H1 (cell line): Measurements from ENCODE around the gene PTTG2.

Experiments
- ASH2L ChIP-seq: fragments of 200-600, 300-600 bp; sonication (generic); IDR thresholded peaks from one replicate; pipeline ENCODE4 v1.7.1; 2017; ENCODE audit warnings: low read length
- ATF3 ChIP-seq: IDR thresholded peaks from 2 replicates; pipeline ENCODE4 v1.6.1; 2011; ENCODE audit warnings: low read depth, mild to moderate bottlenecking, low read length; ENCODE audit not compliant: insufficient read depth
- BACH1 ChIP-seq: IDR thresholded peaks from 2 replicates; pipeline ENCODE4 v1.6.1; 2012; ENCODE audit warnings: low read length, improper control_type of control experiment
- CHD2 ChIP-seq: IDR thresholded peaks from 2 replicates; pipeline ENCODE4 v1.6.1; 2012; ENCODE audit warnings: low read length, improper control_type of control experiment
- CREB1 ChIP-seq: IDR thresholded peaks from 2 replicates; pipeline ENCODE4 v1.6.1; 2012; ENCODE audit warnings: inconsistent platforms
- KDM5A ChIP-seq: fragments of 200-600 bp; IDR thresholded peaks from 2 replicates; pipeline ENCODE4 v1.7.1; 2012; ENCODE audit warnings: mild to moderate bottlenecking, low read length, inconsistent platforms, mixed read lengths
- POLR2AphosphoS5 ChIP-seq: IDR thresholded peaks from 2 replicates; pipeline ENCODE4 v1.6.1; 2011; ENCODE audit warnings: low read depth, low read length
- RAD21 ChIP-seq, 2 experiments: IDR thresholded peaks in 1 of 2; conservative IDR thresholded peaks in 1 of 2; 2 replicates each; pipeline ENCODE4 v1.6.1; 2011; ENCODE audit warnings: low read depth in 2 of 2, low read length in 2 of 2, improper control_type of control experiment in 1 of 2, inconsistent platforms in 1 of 2, mild to moderate bottlenecking in 1 of 2, moderate library complexity in 1 of 2
- RFX5 ChIP-seq: IDR thresholded peaks from 2 replicates; pipeline ENCODE4 v1.6.1; 2011; ENCODE audit warnings: low read depth, low read length, improper control_type of control experiment, borderline replicate concordance
- SIN3A ChIP-seq, 2 experiments: IDR thresholded peaks in 1 of 2; conservative IDR thresholded peaks in 1 of 2; 2 replicates each; pipeline ENCODE4 v1.6.1; 2011 to 2012; ENCODE audit warnings: low read length in 2 of 2, improper control_type of control experiment in 1 of 2, low read depth in 1 of 2, mild to moderate bottlenecking in 1 of 2
- SP1 ChIP-seq: IDR thresholded peaks from 2 replicates; pipeline ENCODE4 v1.6.1; 2011; ENCODE audit warnings: low read depth, low read length
- TAF1 ChIP-seq: IDR thresholded peaks from 2 replicates; pipeline ENCODE4 v1.6.1; 2011; ENCODE audit warnings: mild to moderate bottlenecking, low read depth, low read length
- TF ChIP-seq, protein P1 (sequence below), 3 experiments: IDR thresholded peaks; 1 replicate in 2 of 3; 2 replicates in 1 of 3; pipeline versions ENCODE4 v1.5.1 to v1.6.1; 2011; ENCODE audit warnings: low read length in 3 of 3, mild to moderate bottlenecking in 3 of 3, inconsistent platforms in 2 of 3, low read depth in 1 of 3, moderate library complexity in 1 of 3; ENCODE audit not compliant: insufficient read depth in 1 of 3; ENCODE audit errors: control extremely low read depth in 1 of 3
- TF ChIP-seq, protein P2 (sequence below): IDR thresholded peaks from 2 replicates; pipeline ENCODE4 v1.6.1; 2011; ENCODE audit warnings: low read length, improper control_type of control experiment

GRCh38 chr4:37971202-37971601 is 11.0 kb downstream of the PTTG2 start:
- TF ChIP-seq, protein P1, sequence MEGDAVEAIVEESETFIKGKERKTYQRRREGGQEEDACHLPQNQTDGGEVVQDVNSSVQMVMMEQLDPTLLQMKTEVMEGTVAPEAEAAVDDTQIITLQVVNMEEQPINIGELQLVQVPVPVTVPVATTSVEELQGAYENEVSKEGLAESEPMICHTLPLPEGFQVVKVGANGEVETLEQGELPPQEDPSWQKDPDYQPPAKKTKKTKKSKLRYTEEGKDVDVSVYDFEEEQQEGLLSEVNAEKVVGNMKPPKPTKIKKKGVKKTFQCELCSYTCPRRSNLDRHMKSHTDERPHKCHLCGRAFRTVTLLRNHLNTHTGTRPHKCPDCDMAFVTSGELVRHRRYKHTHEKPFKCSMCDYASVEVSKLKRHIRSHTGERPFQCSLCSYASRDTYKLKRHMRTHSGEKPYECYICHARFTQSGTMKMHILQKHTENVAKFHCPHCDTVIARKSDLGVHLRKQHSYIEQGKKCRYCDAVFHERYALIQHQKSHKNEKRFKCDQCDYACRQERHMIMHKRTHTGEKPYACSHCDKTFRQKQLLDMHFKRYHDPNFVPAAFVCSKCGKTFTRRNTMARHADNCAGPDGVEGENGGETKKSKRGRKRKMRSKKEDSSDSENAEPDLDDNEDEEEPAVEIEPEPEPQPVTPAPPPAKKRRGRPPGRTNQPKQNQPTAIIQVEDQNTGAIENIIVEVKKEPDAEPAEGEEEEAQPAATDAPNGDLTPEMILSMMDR (IDR thresholded peaks at IDR 0.05; ENCODE audit: control extremely low read depth in 1 of 3, insufficient read depth in 1 of 3, low read depth in 1 of 3, low read length in 3 of 3): no peak
- TF ChIP-seq RFX5 (no peak), TAF1 (no peak), ATF3 (no peak), CHD2 (no peak), RAD21 (IDR thresholded peaks at IDR 0.05 in 1 of 2, conservative IDR thresholded peaks at IDR 0.05 in 1 of 2; ENCODE audit: low read depth in 2 of 2, low read length in 2 of 2) (no peak), CREB1 (no peak), POLR2AphosphoS5 (no peak), SIN3A (conservative IDR thresholded peaks at IDR 0.05 in 1 of 2, IDR thresholded peaks at IDR 0.05 in 1 of 2; ENCODE audit: low read depth in 1 of 2, low read length in 2 of 2) (no peak), KDM5A (no peak), SP1 (no peak), ASH2L (no peak), BACH1 (no peak)
- TF ChIP-seq, protein P2, sequence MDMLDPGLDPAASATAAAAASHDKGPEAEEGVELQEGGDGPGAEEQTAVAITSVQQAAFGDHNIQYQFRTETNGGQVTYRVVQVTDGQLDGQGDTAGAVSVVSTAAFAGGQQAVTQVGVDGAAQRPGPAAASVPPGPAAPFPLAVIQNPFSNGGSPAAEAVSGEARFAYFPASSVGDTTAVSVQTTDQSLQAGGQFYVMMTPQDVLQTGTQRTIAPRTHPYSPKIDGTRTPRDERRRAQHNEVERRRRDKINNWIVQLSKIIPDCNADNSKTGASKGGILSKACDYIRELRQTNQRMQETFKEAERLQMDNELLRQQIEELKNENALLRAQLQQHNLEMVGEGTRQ: no peak
